ENCODE results near the gene GDAP1L1.

GRCh38 chr20:44198872-44199271, 48.2 kb upstream of the GDAP1L1 start:
- TF ChIP-seq CTCF (conservative IDR thresholded peaks at IDR 0.05), result no peak
- no peak for TF ChIP-seq ZFX (IDR thresholded peaks at IDR 0.05)
